Fibroblast of skin of back (primary cell): ENCODE measurements around the gene SLC16A1.

Source experiments
- DNase-seq: peaks from one replicate; pipeline ENCODE4 v3.0.0-alpha.2; 2013

The SLC16A1 gene

DNA sequence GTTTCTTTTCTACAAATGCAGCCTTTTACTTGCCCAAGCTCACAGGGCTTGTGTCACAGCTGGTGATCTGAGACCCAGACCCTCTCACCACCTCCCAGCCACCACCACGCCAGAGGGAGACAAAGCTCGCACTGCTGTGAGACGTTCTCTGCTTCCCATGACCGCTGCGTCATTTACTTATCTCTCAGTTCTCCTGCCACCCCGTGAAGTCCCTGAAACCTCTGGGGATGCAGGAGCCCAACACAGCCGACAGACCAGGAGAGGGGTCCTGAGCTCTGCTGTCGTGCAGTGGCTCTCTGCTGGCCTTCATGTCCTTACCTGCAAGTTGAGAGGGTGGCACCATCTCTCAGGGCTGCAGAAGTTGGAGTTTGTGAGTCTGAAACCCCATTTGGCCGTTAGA is 77.7 kb downstream of the SLC16A1 start:
- DNase-seq: no peak

DNA sequence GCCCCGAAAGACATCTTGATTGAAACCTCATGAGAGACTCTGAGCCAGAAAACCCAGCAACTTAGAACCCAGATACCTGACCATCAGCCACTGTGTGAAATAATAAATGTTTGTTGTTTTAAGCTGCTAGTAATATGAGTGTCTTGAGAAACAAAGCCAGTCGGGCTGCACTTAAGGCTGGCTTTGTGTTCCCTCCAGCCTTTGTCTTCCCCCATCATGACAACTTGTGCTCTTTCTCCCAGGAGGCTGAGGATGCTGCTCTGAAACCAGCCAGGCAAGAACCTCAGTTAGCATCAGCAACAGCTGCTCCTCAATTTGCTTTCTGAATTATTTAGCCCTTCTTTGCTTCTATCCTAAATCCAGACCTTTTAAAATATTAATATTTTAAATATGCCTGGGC is 78.2 kb downstream of the SLC16A1 start:
- DNase-seq: no peak

DNA sequence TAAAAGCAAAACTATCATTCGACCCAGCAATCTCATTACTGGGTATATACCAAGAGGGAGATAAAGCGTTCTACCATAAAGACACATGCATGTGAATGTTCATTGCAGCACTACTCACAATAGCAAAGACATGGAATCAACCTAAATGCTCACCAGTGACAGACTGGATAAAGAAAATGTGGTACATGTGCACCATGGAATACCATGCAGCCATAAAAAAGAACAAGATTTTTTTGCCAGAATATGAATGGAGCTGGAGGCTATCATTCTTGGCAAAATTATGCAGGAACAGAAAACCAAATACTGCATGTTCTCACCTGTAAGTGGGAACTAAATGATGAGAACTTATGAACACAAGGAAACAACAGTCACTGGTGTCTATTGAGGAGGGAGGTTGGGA is 79.7 kb downstream of the SLC16A1 start:
- DNase-seq: no peak

DNA sequence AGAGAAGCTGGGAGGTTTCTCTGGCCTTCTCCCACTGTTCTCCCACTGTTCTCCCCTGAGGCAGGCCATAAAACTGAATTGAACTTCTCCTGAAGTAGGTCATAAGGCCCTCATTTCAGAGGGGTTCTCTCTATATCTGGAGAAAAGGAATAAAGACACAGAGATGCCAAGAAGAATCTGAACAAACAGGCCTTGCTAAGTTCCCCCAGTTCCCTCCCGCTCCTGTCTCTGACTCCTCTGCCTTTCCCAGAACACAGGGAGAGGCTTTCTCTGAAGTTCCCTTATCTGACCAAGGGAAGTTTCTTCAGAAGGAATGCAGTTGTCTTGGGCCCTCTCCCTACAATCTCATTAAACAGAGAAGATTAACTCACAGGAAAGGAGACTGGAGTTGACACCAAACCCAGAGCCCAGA is 83.4 kb downstream of the SLC16A1 start:
- no peak for DNase-seq

DNA sequence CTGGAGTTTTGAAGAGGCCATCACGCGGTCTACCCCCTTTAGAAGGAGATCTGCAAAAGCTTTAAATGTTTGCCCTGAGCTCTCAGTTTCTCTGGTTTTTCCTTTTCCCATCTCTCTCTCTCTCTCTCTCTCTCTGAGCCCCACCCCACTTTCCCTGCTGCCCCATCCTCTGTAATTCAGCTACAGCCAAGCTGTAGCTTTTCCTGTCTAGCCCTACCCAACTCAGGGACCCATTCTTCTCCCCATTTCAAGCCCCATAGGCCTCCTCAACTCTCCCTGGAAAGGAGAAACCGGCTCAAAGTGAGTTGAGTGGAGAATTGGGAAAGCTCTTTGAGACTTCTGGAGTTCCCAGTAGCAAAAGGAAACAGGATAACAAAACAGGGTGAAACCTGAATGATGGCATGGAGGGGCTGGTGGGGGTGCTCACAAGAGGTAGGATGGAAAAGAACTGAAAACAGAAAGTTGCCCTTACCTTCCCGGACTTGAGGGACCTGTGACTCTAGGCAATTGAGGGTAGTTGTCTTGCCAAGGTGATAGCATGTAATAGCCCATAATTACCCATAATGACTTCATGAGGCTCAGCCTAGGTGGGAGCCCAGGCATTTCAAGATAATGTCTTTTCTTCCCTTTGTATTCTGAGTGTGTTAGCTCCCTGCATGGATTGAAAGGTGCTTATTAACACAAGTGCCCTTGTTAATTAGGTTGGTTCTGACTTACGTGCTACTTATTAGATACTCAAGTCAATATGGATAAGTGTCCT is 84.9 kb downstream of the SLC16A1 start:
- DNase-seq: no peak

DNA sequence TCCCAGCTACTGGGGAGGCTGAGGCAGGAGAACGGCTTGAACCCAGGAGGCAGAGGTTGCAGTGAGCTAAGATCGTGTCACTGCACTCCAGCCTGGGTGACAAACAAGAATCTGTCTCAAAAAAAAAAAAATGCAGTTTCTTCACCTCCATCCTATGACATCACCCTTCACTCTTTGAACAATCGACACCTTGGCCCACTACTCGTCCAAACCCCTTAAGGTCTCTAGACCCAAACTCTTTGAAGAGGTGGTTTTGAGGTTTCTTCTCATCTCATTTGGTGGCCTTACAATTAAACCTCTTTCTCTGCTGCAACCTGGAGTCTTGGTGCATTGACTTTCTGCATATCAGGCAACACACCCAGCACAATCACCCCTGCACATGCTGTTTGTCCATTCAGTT is 86.1 kb downstream of the SLC16A1 start:
- DNase-seq: no peak

DNA sequence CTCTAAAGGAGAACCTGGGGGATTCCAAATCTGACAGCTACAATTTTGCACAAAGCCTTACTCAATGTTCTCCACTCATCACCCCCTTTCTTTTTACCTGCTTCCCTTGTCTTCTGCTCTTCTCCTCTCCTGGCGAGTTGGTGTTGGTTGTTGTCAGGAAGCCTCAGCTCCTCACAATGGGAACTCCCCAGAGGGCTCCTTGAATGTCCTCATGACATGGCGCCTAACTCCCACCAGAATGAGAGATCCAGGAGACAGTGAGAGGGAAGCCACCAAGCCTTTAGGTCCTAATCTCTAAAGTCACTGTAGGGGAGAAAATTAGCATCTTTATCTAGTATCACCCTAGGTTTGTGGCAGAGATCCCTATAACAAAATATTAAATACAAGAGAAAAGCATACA is 87.8 kb downstream of the SLC16A1 start:
- DNase-seq: no peak

DNA sequence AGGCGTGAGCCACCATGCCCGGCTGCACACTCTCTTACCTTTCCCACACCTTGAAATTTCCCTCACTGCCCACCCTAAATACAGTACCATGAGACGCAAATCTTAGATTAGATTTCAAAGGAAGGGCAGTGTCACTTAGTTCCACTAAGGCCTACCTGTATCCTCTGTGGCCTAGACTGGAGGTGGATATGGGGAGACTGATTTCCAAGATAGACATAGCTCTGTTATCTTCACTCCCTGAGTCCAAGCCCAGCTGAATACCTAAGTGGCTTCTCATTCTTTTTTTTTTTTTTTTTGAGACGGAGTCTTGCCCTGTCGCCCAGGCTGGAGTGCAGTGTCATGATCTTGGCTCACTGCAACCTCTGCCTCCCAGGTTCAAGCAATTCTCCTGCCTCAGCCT is 89.0 kb downstream of the SLC16A1 start:
- no peak for DNase-seq

DNA sequence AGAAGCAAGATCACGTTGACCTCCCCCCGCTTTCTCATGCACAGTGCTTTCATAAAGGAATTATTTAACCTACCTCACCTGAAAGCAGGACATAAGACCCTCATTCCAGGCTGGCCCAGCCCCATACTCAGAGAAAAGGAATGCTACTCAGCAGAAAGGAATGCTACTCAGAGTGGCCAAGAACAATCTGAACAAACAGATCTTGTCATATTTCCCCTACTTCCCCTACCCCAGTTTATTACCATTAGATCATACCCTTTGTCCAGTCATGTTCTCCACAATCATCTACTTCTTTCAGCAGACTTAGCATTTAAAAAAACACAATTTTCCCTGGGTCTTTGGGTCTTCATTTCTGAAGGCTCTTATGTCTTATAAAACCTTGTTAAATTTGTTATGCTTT is 89.8 kb downstream of the SLC16A1 start:
- DNase-seq: peak; percentile 83

DNA sequence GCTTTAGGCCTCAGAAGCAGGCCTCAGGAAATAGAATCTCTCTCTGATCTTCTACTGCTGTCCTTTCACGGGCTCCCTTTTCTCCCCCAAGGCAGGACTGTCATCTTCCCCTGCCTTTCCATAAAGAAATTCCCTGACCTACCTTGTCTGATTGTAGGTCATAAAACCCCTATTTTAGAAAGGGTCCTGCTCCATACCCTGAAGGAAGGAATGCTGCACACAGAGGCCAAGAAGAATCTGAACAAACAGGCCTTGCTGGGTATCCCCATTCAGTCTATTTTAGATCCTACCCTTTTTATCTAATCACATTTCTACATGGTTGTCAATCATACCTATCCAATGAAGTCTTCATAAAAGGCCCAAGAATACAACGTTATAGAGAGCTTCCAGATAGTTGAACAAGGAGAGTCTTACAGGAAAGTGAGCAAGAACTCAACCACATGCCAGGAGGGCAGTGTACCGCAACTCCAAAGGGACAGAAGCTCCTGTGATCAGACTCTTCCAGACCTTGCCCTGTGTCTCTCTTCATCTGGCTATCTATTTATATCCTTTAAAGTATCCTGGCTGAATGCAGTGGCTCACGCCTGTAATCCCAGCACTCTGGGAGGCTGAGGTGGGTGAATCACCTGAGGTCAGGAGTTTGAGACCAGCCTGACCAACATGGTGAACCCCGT is 93.1 kb downstream of the SLC16A1 start:
- no peak for DNase-seq
